Mucosa of descending colon (tissue), 3 donors: ENCODE data around the gene PRKCE. TPM values are rescaled to one million over a fixed set of nuclear protein-coding genes. Genes with fewer than 3 reads are reported as not detected.
A peak's percentile ranks its signal among the peaks of the same experiment; 100 is the strongest.

Experiments
- ATAC-seq: fragments of 200-7000 bp; cut with Tn5 transposase; one replicate; pipeline ENCODE4 v1.9.1; 2020; ENCODE audit warnings: mild to moderate bottlenecking, moderate library complexity
- DNase-seq, 3 donors: peaks; one replicate each; pipeline ENCODE4 v3.0.0-alpha.2; 2020
- H3K36me3 ChIP-seq: fragments of 200-600 bp; one replicate; pipeline ENCODE4 v1.8.0; 2021; ENCODE audit warnings: low read depth, mild to moderate bottlenecking
- H3K4me1 ChIP-seq: fragments of 200-600 bp; one replicate; pipeline ENCODE4 v1.8.0; 2021; ENCODE audit warnings: low read depth, mild to moderate bottlenecking
- H3K4me3 ChIP-seq: fragments of 200-600 bp; one replicate; pipeline ENCODE4 v1.8.0; 2021; ENCODE audit warnings: mild to moderate bottlenecking
- H3K9me3 ChIP-seq: fragments of 200-600 bp; one replicate; pipeline ENCODE4 v1.8.0; 2021; ENCODE audit warnings: mild to moderate bottlenecking
- CTCF ChIP-seq: fragments of 200-600 bp; IDR thresholded peaks from one replicate; pipeline ENCODE4 v1.8.0; 2022; ENCODE audit warnings: antibody characterized with exemption, mild to moderate bottlenecking
- intact Hi-C, 2 donors: fragments of 100-400 bp; cut with DNase I in 1 of 2; cut with micrococcal nuclease in 1 of 2; formaldehyde crosslinking; loops; one replicate each; pipeline versions ENCODE4 v1.11.0 to v1.11.1; 2022; cut with DNase I, micrococcal nuclease
- total RNA-seq, 3 donors: library from RNA; stranded (reverse); fragmentation: NEBNext Ultra II Directional in 2 of 3; extraction: Animal tissue kit (Norgen Biotek cat#: 25700) in 2 of 3; gene quantifications; one replicate each; pipeline versions ENCODE4 v1.2.1 to v1.2.4, GENCODE V29; 2021 to 2023
- donor health status: DM: no; HTN: no; CAD: no; lungs with moderate emphysema.
- donor health status: DM: no; HTN: no; CAD: no.
- donor health status: DM: no; HTN: yes; CAD: no.

PRKCE gene
- total RNA-seq, 3 donors from 2014 or later, result 24.5 to 52.0 (median 32.7) TPM

- no peak for TF ChIP-seq CTCF
Measured at GRCh38 chr2:45834858-45835257, 183.4 kb downstream of the PRKCE start.

DNA sequence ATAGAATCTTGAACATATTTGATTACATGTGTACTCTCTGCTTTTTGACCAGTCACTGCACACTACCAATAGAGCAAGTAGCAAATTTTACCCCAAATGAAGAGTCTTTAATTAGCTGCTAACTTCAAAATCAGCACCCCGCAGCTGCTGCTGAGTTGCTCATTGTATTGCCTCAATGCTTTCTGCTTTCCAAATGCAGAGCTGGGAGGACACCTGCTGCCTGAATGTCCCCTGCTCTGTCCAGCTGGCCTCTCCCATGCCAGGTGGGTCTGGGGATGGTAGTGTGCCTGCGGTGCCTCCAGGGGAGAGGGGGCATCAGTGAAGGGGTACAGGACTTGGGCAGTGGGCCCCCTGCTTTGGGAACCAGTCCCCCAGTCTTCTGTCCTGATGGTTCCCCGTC is 184.8 kb downstream of the PRKCE start:
- Histone ChIP-seq H3K36me3 (no peaks in the 10 kb centered on the region), H3K4me3 (no peak overlapping the region), H3K9me3 (no peaks in the 10 kb centered on the region), H3K4me1 (no peaks in the 10 kb centered on the region)
- intact Hi-C loops, result no loop called here
- no peak for DNase-seq
- no peak for TF ChIP-seq CTCF
- no peak for ATAC-seq

More at GRCh38 chr2:45834858-45835257, 183.4 kb downstream of the PRKCE start:
- Histone ChIP-seq H3K9me3 (peaks cover 11% of the 10 kb centered on the region), H3K4me3 (no peak overlapping the region), H3K4me1 (no peaks in the 10 kb centered on the region), H3K36me3 (no peaks in the 10 kb centered on the region)
- ATAC-seq (no peak), DNase-seq (no peak)
- intact Hi-C loops, result no loop called here

DNA sequence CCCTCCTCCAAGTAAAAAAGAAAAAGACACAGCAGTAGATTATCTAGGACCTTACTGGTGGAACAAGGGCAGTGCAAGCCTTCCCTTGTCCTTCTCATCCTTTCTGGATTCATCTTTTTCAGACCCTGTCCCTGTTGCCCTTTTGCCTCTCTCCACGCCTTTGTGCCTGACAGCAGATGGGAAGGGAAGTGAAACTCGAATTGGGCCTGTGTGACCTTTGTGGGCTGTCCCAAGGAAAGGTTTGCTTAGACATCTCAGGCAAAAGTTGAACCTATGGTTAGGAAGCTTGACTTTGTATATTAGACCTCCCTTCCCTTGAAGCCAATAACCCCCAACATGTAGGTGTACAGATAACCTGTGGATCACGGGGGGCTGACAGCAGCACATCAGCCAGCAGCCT is 185.3 kb downstream of the PRKCE start:
- TF ChIP-seq CTCF, result no peak
- no peaks in the 10 kb centered on the region for H3K4me1 ChIP-seq
- intact Hi-C loops, result no loop called here
- H3K36me3 ChIP-seq, result no peaks in the 10 kb centered on the region
- H3K9me3 ChIP-seq, result no peaks in the 10 kb centered on the region
- peak; percentile 36 for ATAC-seq
- H3K4me3 ChIP-seq, result no peak overlapping the region
- no peak for DNase-seq

GRCh38 chr2:45837812-45838341 is 186.4 kb downstream of the PRKCE start:
- ATAC-seq (no peak), DNase-seq (no peak)
- Histone ChIP-seq H3K9me3 (no peaks in the 10 kb centered on the region), H3K36me3 (no peaks in the 10 kb centered on the region), H3K4me3 (no peak overlapping the region), H3K4me1 (no peaks in the 10 kb centered on the region)
- intact Hi-C loops, result no loop called here
- TF ChIP-seq CTCF, result no peak

DNA sequence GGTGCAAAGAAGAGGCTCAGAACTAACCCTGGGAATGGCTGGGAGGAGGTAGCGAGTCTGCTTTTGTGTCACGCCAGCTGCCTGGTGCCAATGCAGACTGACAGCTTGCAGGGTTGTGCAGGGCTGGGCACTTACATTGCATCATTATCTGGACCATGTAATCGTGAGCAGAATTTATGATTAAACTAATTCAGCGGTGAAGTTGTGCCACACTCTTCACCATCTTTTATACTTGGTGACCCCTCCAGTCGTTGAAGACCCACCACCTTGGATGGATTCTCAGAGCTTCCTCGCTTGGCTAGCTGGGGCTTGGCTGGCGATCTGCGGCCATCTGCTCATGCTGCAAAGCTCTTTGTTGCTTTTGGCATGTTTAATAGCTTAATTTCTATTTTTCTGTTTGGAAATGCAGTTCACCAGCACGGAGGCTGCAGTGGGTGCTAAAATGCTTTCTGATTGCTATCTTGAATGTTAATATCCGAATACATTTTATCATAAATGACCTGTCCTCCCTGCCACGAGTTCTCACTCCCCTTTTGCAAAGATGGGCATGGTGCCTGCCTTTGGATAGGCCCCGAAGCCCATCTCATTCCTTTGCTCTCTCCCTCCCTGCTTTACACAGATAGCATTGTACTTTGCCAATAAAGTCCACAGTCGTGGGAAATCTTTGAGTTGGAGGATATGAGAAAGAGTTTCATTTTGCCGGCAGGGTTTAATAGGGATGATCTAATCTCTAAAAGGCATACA is 188.2 kb downstream of the PRKCE start:
- Histone ChIP-seq H3K9me3 (no peaks in the 10 kb centered on the region), H3K36me3 (no peaks in the 10 kb centered on the region), H3K4me3 (no peak overlapping the region), H3K4me1 (no peaks in the 10 kb centered on the region)
- TF ChIP-seq CTCF, result no peak
- ATAC-seq (no peak), DNase-seq (no peak)
- intact Hi-C loops, result no loop called here
